ENCODE data around the gene CRELD1.
"Not testable (repeated sequence)": the region's sequence is repeated elsewhere in the genome, so short reads cannot be mapped to it uniquely, and the experiment has no call there.

CRELD1 gene

GRCh38 chr3:9933561-9934234 is at the start of gene CRELD1:
CRELD1 (plus strand) TSS chr3:9933834; CDS start chr3:9934439, 605 bp downstream.
- DNase-seq (ENCODE audit: low spot score): peak; percentile 98

- DNase-seq (ENCODE audit: low spot score): no peak
These were observed 49.0 kb upstream of the CRELD1 start for GRCh38 chr3:9884555-9885165.

- no peak for DNase-seq (ENCODE audit: low spot score)
These were observed 47.3 kb upstream of the CRELD1 start for GRCh38 chr3:9886328-9886727.

- DNase-seq (ENCODE audit: low spot score): no peak
These were observed 46.2 kb upstream of the CRELD1 start for GRCh38 chr3:9887480-9887879.

GRCh38 chr3:9888540-9888939 is 45.1 kb upstream of the CRELD1 start:
- no peak for DNase-seq (ENCODE audit: low spot score)

- no peak for DNase-seq (ENCODE audit: low spot score)
These were observed 44.2 kb upstream of the CRELD1 start for GRCh38 chr3:9889405-9889804.

GRCh38 chr3:9890249-9891071 is 43.2 kb upstream of the CRELD1 start, which contains the start of gene JAGN1:
JAGN1 (plus strand) TSS chr3:9890610; CDS start chr3:9890723, 113 bp downstream.
- peak; percentile 88 for DNase-seq (ENCODE audit: low spot score)

GRCh38 chr3:9891072-9891622 is 42.5 kb upstream of the CRELD1 start:
- no peak for DNase-seq (ENCODE audit: low spot score)

GRCh38 chr3:9893739-9894138 is 39.9 kb upstream of the CRELD1 start:
- DNase-seq (ENCODE audit: low spot score): no peak

GRCh38 chr3:9895715-9896114 is 37.9 kb upstream of the CRELD1 start:
- not testable (repeated sequence) for DNase-seq (ENCODE audit: low spot score)

- not testable (repeated sequence) for DNase-seq (ENCODE audit: low spot score)
These were observed 36.8 kb upstream of the CRELD1 start for GRCh38 chr3:9896755-9897407.

GRCh38 chr3:9897408-9898372 is 35.9 kb upstream of the CRELD1 start:
- DNase-seq (ENCODE audit: low spot score): no peak

- DNase-seq (ENCODE audit: low spot score): no peak
These were observed 35.0 kb upstream of the CRELD1 start for GRCh38 chr3:9898467-9899241.

GRCh38 chr3:9899289-9899791 is 34.3 kb upstream of the CRELD1 start:
- no peak for DNase-seq (ENCODE audit: low spot score)

- not testable (repeated sequence) for DNase-seq (ENCODE audit: low spot score)
These were observed 32.6 kb upstream of the CRELD1 start for GRCh38 chr3:9900965-9901415.

- DNase-seq (ENCODE audit: low spot score): no peak
These were observed 31.7 kb upstream of the CRELD1 start for GRCh38 chr3:9901967-9902366.

GRCh38 chr3:9902372-9903237 is 31.0 kb upstream of the CRELD1 start, which contains the start of gene IL17RE:
IL17RE (plus strand) TSS chr3:9902848; CDS start chr3:9902933, 85 bp downstream.
- no peak for DNase-seq (ENCODE audit: low spot score)

GRCh38 chr3:9903238-9903624 is 30.4 kb upstream of the CRELD1 start:
- DNase-seq (ENCODE audit: low spot score): no peak

GRCh38 chr3:9903904-9904303 is 29.7 kb upstream of the CRELD1 start:
- DNase-seq (ENCODE audit: low spot score): no peak

All from Ammon's horn (tissue), 1 donor.